H9 (cell line): ENCODE measurements around the gene MRO. TPM values are rescaled to one million over a fixed set of nuclear protein-coding genes. Genes with fewer than 3 reads are reported as not detected.

Experiments used
- DNase-seq: peaks from one replicate; pipeline ENCODE4 v3.0.0-alpha.2; 2017
- H2AFZ ChIP-seq: one replicate; pipeline ENCODE4 v1.6.1; 2013; ENCODE audit warnings: mild to moderate bottlenecking, low read length, control low read depth, moderate library complexity
- H2AK5ac ChIP-seq: 2 replicates; pipeline ENCODE4 v1.6.1; 2013; ENCODE audit warnings: low read length, control low read depth, mixed read lengths; ENCODE audit not compliant: insufficient read length
- H2BK120ac ChIP-seq: one replicate; pipeline ENCODE4 v1.6.1; 2013; ENCODE audit warnings: low read depth, mild to moderate bottlenecking, low read length, control low read depth, inconsistent platforms; ENCODE audit not compliant: poor library complexity, severe bottlenecking
- H2BK12ac ChIP-seq: 2 replicates; pipeline ENCODE4 v1.6.1; 2013; ENCODE audit warnings: low read length, control low read depth, mixed read lengths, low read depth; ENCODE audit not compliant: insufficient read length
- H2BK15ac ChIP-seq: 2 replicates; pipeline ENCODE4 v1.6.1; 2013; ENCODE audit warnings: low read depth, low read length, control low read depth
- H2BK20ac ChIP-seq: one replicate; pipeline ENCODE4 v1.6.1; 2013; ENCODE audit warnings: low read depth, mild to moderate bottlenecking, low read length, control low read depth, inconsistent platforms; ENCODE audit not compliant: poor library complexity, severe bottlenecking
- H2BK5ac ChIP-seq: 2 replicates; pipeline ENCODE4 v1.6.1; 2013; ENCODE audit warnings: low read length, control low read depth, mixed read lengths; ENCODE audit not compliant: insufficient read length
- H3K14ac ChIP-seq: 2 replicates; pipeline ENCODE4 v1.6.1; 2013; ENCODE audit warnings: low read length, control low read depth; ENCODE audit not compliant: insufficient read depth
- H3K18ac ChIP-seq: 2 replicates; pipeline ENCODE4 v1.6.1; 2013; ENCODE audit warnings: low read depth, mild to moderate bottlenecking, mixed read lengths, low read length, control low read depth; ENCODE audit not compliant: insufficient read length
- H3K23ac ChIP-seq: 2 replicates; pipeline ENCODE4 v1.6.1; 2013; ENCODE audit warnings: low read length, control low read depth, mixed read lengths, low read depth; ENCODE audit not compliant: insufficient read length
- H3K23me2 ChIP-seq: 2 replicates; pipeline ENCODE4 v1.6.1; 2013; ENCODE audit warnings: low read depth, mild to moderate bottlenecking, mixed read lengths, low read length, control low read depth; ENCODE audit not compliant: insufficient read length, poor library complexity, severe bottlenecking
- H3K27ac ChIP-seq: 2 replicates; pipeline ENCODE4 v1.5.1; 2013; ENCODE audit warnings: low read length, control low read depth, mixed read lengths, low read depth; ENCODE audit not compliant: insufficient read length
- H3K27me3 ChIP-seq: 2 replicates; pipeline ENCODE4 v1.6.1; 2013; ENCODE audit warnings: low read length, control low read depth, inconsistent platforms; ENCODE audit not compliant: insufficient read depth
- H3K4ac ChIP-seq: 2 replicates; pipeline ENCODE4 v1.6.1; 2013; ENCODE audit warnings: low read depth, mild to moderate bottlenecking, control low read depth, inconsistent platforms, low read length, moderate library complexity
- H3K4me1 ChIP-seq: 2 replicates; pipeline ENCODE4 v1.6.1; 2013; ENCODE audit warnings: low read length, control low read depth, inconsistent platforms; ENCODE audit not compliant: insufficient read depth
- H3K4me2 ChIP-seq: 2 replicates; pipeline ENCODE4 v1.6.1; 2013; ENCODE audit warnings: low read length, control low read depth, mixed read lengths; ENCODE audit not compliant: insufficient read length, insufficient read depth
- H3K56ac ChIP-seq: 2 replicates; pipeline ENCODE4 v1.6.1; 2013; ENCODE audit warnings: low read depth, mild to moderate bottlenecking, mixed read lengths, low read length, control low read depth; ENCODE audit not compliant: insufficient read length
- H3K79me1 ChIP-seq: 2 replicates; pipeline ENCODE4 v1.6.1; 2013; ENCODE audit warnings: low read depth, mild to moderate bottlenecking, moderate library complexity, low read length, control low read depth, inconsistent platforms; ENCODE audit not compliant: insufficient read depth, poor library complexity, severe bottlenecking
- H3K79me2 ChIP-seq: 2 replicates; pipeline ENCODE4 v1.6.1; 2013; ENCODE audit warnings: low read length, control low read depth, inconsistent platforms; ENCODE audit not compliant: insufficient read depth
- H3K9ac ChIP-seq: 2 replicates; pipeline ENCODE4 v1.6.1; 2013; ENCODE audit warnings: low read length, control low read depth, mixed read lengths; ENCODE audit not compliant: insufficient read length; ENCODE audit errors: extremely low read depth
- H3K9me3 ChIP-seq: one replicate; pipeline ENCODE4 v1.6.1; 2013; ENCODE audit warnings: low read depth, low read length, inconsistent platforms; ENCODE audit not compliant: control insufficient read depth
- H3T11ph ChIP-seq: one replicate; pipeline ENCODE4 v1.6.1; 2013; ENCODE audit warnings: mild to moderate bottlenecking, low read length, control low read depth, inconsistent platforms
- H4K20me1 ChIP-seq: one replicate; pipeline ENCODE4 v1.6.1; 2013; ENCODE audit not compliant: control insufficient read depth, insufficient read length, insufficient read depth
- H4K5ac ChIP-seq: 2 replicates; pipeline ENCODE4 v1.6.1; 2013; ENCODE audit warnings: low read depth, mild to moderate bottlenecking, mixed read lengths, low read length, control low read depth; ENCODE audit not compliant: insufficient read length
- H4K8ac ChIP-seq: replicated peaks from 2 replicates; pipeline ENCODE4 v1.6.1; 2013; ENCODE audit warnings: low read length, control low read depth, mixed read lengths, low read depth; ENCODE audit not compliant: insufficient read length
- H4K91ac ChIP-seq: 2 replicates; pipeline ENCODE4 v1.6.1; 2013; ENCODE audit warnings: low read depth, mild to moderate bottlenecking, moderate library complexity, mixed read lengths, low read length, control low read depth; ENCODE audit not compliant: insufficient read length
- H3K27ac Mint-ChIP-seq, 3 experiments: 2 replicates in 2 of 3; 3 replicates in 1 of 3; pipeline ENCODE4 v1.8.0; 2020 to 2021; ENCODE audit warnings: mixed read lengths in 3 of 3, mild to moderate bottlenecking in 1 of 3, moderate library complexity in 1 of 3
- H3K27me3 Mint-ChIP-seq: 2 replicates; pipeline ENCODE4 v1.8.0; 2021; ENCODE audit warnings: low read depth, mild to moderate bottlenecking, moderate library complexity, mixed read lengths
- H3K36me3 Mint-ChIP-seq, 3 experiments: 2 replicates in 2 of 3; 3 replicates in 1 of 3; pipeline ENCODE4 v1.8.0; 2020 to 2021; ENCODE audit warnings: low read depth in 3 of 3, mixed read lengths in 3 of 3; ENCODE audit not compliant: insufficient read depth in 1 of 3
- H3K4me1 Mint-ChIP-seq, 2 experiments: 2 replicates each; pipeline ENCODE4 v1.8.0; 2020; ENCODE audit warnings: mixed read lengths in 2 of 2
- H3K4me3 Mint-ChIP-seq, 2 experiments: 2 replicates in 1 of 2; 3 replicates in 1 of 2; pipeline ENCODE4 v1.8.0; 2020 to 2021; ENCODE audit warnings: mild to moderate bottlenecking in 2 of 2, mixed read lengths in 2 of 2, moderate library complexity in 1 of 2
- H3K9me3 Mint-ChIP-seq, 2 experiments: 2 replicates in 1 of 2; 3 replicates in 1 of 2; pipeline ENCODE4 v1.8.0; 2020; ENCODE audit warnings: mild to moderate bottlenecking in 2 of 2, mixed read lengths in 2 of 2, moderate library complexity in 1 of 2
- WGBS: extraction: QIAGEN DNeasy Blood & Tissue Kit; methylation state at CpG from one replicate; pipeline ENCODE4 v1.1.7; 2013; ENCODE audit warnings: missing lambda C conversion rate, low lambda C conversion rate, mixed read lengths; ENCODE audit not compliant: insufficient read length; ENCODE audit errors: extremely low coverage; 5-methylcytosine and 5-hydroxymethylcytosine counted together
- total RNA-seq: library from RNA; stranded (reverse); gene quantifications from 2 replicates; pipeline ENCODE4 v1.2.1, GENCODE V29; 2021
- TF ChIP-seq, protein P1 (sequence below): fragments of 200-600 bp; sonication (generic); conservative IDR thresholded peaks from 3 replicates; pipeline ENCODE4 v1.8.0; 2021; ENCODE audit warnings: antibody characterized with exemption, mild to moderate bottlenecking

Gene MRO
- total RNA-seq, 1 experiment from 2014 or later = 0.57 TPM

DNA sequence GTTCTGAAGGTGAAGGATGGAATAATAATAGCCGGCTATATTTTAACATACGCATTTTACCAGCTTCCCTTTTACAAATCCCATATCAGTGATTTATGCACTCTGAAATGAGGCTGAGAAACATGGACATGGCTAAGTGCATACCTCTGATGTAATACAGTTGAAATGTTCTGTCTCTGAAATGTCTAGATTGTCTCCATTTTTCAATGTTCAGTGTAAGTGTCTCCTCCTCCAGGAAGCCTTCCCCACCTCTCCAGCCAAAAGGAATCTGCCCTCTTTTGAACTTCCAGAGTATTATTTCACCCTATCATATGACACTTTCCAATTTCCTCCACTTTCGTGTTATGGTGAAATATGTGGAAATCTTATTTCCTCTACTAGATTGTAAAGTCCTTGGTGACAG is 29.6 kb upstream of the MRO start:
- Histone ChIP-seq H2BK20ac (no peak overlapping the region), H3K9me3 (no peaks in the 10 kb centered on the region), H3K18ac (no peak overlapping the region), H2BK15ac (no peak overlapping the region), H4K20me1 (no peaks in the 10 kb centered on the region), H3K4me1 (no peaks in the 10 kb centered on the region), H2BK120ac (no peak overlapping the region), H3K79me2 (no peaks in the 10 kb centered on the region), H3T11ph (no peak overlapping the region), H3K4ac (no peak overlapping the region), H3K56ac (no peak overlapping the region), H3K14ac (no peak overlapping the region), H3K23ac (no peak overlapping the region), H4K91ac (no peak overlapping the region), H3K27me3 (no peaks in the 10 kb centered on the region), H2BK5ac (no peak overlapping the region), H2BK12ac (no peak overlapping the region), H3K4me2 (no peak overlapping the region), H3K9ac (no peak overlapping the region), H2AFZ (no peak overlapping the region), H3K27ac (no peak overlapping the region), H2AK5ac (no peak overlapping the region), H4K5ac (no peak overlapping the region), H4K8ac (no peak overlapping the region), H3K79me1 (no peaks in the 10 kb centered on the region), H3K23me2 (no peaks in the 10 kb centered on the region)
- DNase-seq = no peak
- Mint-ChIP-seq H3K27me3 (no peaks in the 10 kb centered on the region; the same call in 1 of the 2 replicates), H3K27ac (no peak overlapping the region), H3K9me3 (no peaks in the 10 kb centered on the region), H3K4me1 (peaks cover 7 to 8% of the 10 kb centered on the region in 2 experiments), H3K4me3 (no peak overlapping the region), H3K36me3 (no peaks in the 10 kb centered on the region)
- WGBS = no CpG with 5 or more reads among the region's 3 CpGs
- TF ChIP-seq, protein P1, sequence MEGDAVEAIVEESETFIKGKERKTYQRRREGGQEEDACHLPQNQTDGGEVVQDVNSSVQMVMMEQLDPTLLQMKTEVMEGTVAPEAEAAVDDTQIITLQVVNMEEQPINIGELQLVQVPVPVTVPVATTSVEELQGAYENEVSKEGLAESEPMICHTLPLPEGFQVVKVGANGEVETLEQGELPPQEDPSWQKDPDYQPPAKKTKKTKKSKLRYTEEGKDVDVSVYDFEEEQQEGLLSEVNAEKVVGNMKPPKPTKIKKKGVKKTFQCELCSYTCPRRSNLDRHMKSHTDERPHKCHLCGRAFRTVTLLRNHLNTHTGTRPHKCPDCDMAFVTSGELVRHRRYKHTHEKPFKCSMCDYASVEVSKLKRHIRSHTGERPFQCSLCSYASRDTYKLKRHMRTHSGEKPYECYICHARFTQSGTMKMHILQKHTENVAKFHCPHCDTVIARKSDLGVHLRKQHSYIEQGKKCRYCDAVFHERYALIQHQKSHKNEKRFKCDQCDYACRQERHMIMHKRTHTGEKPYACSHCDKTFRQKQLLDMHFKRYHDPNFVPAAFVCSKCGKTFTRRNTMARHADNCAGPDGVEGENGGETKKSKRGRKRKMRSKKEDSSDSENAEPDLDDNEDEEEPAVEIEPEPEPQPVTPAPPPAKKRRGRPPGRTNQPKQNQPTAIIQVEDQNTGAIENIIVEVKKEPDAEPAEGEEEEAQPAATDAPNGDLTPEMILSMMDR = no peak
